Measurements from ENCODE around the gene HEMGN. TPM values are rescaled to one million over a fixed set of nuclear protein-coding genes. Genes with fewer than 3 reads are reported as not detected.

HEMGN gene
- total RNA-seq, 2 experiments from 2014 or later: 1.5 to 2.9 TPM

GRCh38 chr9:97900103-97900737 is 37.8 kb downstream of the HEMGN start:
- Mint-ChIP-seq H3K4me1 (peaks cover 47% of the 10 kb centered on the region), H3K27me3 (no peaks in the 10 kb centered on the region), H3K27ac (no peak overlapping the region), H3K36me3 (ENCODE audit: low read depth) (peaks cover 10% of the 10 kb centered on the region), H3K9me3 (ENCODE audit: low read depth) (no peaks in the 10 kb centered on the region), H3K4me3 (no peak overlapping the region)
- DNase-seq (no peak), ATAC-seq (no peak)
- POLR2A ChIA-PET: interaction anchor here (0.7 to 1.0 kb wide), 2 partner anchors 17 to 1106 kb away, joined by 3 to 7 read pairs; no protein-coding TSS in a partner anchor
- intact Hi-C loops (cut with DNase I, micrococcal nuclease): loop anchor here (5.0 kb wide), 4 partner anchors 48 to 268 kb away; partner anchors contain the start of genes XPA (in 2 of the 2), FOXE1 (in 1 of the 2), NCBP1 (in 1 of the 2) and TSTD2 (in 1 of the 2)
- CTCF ChIA-PET: interaction anchor here (0.6 to 8.3 kb wide), 27 partner anchors 9 to 1164 kb away, joined by 3 to 113 read pairs (median 3); partner anchors contain the start of genes TBC1D2 and TRMO

GRCh38 chr9:97895695-97896332 is 42.2 kb downstream of the HEMGN start:
- Mint-ChIP-seq H3K36me3 (ENCODE audit: low read depth) (peaks cover 2% of the 10 kb centered on the region), H3K4me1 (peaks cover 11% of the 10 kb centered on the region), H3K4me3 (no peak overlapping the region), H3K27me3 (no peaks in the 10 kb centered on the region), H3K27ac (no peak overlapping the region), H3K9me3 (ENCODE audit: low read depth) (no peaks in the 10 kb centered on the region)
- intact Hi-C loops (cut with DNase I, micrococcal nuclease): no loop called here
- POLR2A ChIA-PET: interaction anchor here (0.6 kb wide), 1 partner anchor 24 kb away, joined by 3 read pairs; no protein-coding TSS in a partner anchor
- DNase-seq: peak; percentile 38
- peak; percentile 73 for ATAC-seq
- CTCF ChIA-PET: interaction anchor here (0.6 to 1.5 kb wide), 6 partner anchors 10 to 216 kb away, joined by 3 to 7 read pairs (median 4); partner anchors contain the start of gene TRMO

GRCh38 chr9:97895211-97895610 is 42.8 kb downstream of the HEMGN start:
- ATAC-seq (no peak), DNase-seq (no peak)
- POLR2A ChIA-PET: no interaction called here
- Mint-ChIP-seq H3K27me3 (no peaks in the 10 kb centered on the region), H3K36me3 (ENCODE audit: low read depth) (peaks cover 2% of the 10 kb centered on the region), H3K4me3 (no peak overlapping the region), H3K27ac (no peak overlapping the region), H3K4me1 (peaks cover 8% of the 10 kb centered on the region), H3K9me3 (ENCODE audit: low read depth) (no peaks in the 10 kb centered on the region)
- CTCF ChIA-PET: interaction anchor here (0.6 to 1.5 kb wide), 6 partner anchors 9 to 183 kb away, joined by 3 to 7 read pairs (median 4); partner anchors contain the start of gene TRMO
- intact Hi-C loops (cut with DNase I, micrococcal nuclease): no loop called here

DNA sequence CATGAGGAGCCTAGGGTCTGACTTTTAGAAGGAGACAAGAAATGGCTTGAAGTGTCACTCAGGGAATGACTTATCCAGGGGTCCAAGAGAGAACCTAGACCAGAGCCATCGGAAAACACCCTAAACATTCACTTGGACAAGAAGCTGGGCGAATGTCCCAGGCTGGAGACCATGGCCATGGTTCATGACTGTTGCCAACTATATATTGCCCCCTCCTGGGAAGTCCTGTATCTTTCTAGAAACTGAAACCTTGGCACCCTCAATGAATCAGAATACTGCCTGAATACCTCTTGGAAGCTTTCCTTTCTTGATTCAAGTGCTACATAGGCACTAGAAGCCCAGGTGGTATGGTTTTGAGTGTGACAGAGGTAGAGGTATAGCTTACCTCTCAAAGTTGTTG is 45.6 kb downstream of the HEMGN start:
- H3K27ac Mint-ChIP-seq: no peak overlapping the region
- H3K36me3 Mint-ChIP-seq (ENCODE audit: low read depth): peaks cover 2% of the 10 kb centered on the region
- no peaks in the 10 kb centered on the region for H3K27me3 Mint-ChIP-seq
- DNase-seq (no peak), ATAC-seq (no peak)
- no peaks in the 10 kb centered on the region for H3K9me3 Mint-ChIP-seq (ENCODE audit: low read depth)
- H3K4me1 Mint-ChIP-seq: peaks cover 7% of the 10 kb centered on the region
- ChIA-PET CTCF (interaction anchor here (0.6 to 6.1 kb wide), 5 partner anchors 10 to 60 kb away, joined by 3 to 113 read pairs (median 5); no protein-coding TSS in a partner anchor), POLR2A (no interaction called here)
- no peak overlapping the region for H3K4me3 Mint-ChIP-seq
- intact Hi-C loops (cut with DNase I, micrococcal nuclease): no loop called here

DNA sequence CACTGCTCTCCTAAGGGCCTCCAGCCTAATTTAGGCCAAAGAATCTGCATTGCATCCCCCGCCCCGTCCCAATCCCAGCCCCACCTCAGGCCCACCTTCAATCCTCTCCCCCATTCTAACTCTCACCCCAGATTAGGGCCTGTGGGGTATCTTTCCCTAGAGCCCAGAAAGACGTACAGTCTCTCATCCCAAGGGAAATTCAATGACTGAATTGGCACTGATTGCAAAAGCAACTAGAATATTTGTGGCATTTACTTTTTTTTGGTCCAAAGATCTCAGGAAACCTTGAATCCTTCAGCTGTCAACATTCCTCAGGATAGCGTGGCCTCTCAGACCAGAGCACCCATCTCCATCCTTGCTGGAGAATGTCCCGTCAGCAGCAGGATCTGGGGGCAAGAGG is 46.2 kb downstream of the HEMGN start:
- CTCF ChIA-PET: interaction anchor here (1.0 to 6.1 kb wide), 8 partner anchors 11 to 472 kb away, joined by 4 to 113 read pairs (median 8); no protein-coding TSS in a partner anchor
- peaks cover 7% of the 10 kb centered on the region for H3K4me1 Mint-ChIP-seq
- H3K27ac Mint-ChIP-seq: no peak overlapping the region
- no peak overlapping the region for H3K4me3 Mint-ChIP-seq
- POLR2A ChIA-PET: no interaction called here
- no peaks in the 10 kb centered on the region for H3K27me3 Mint-ChIP-seq
- ATAC-seq (no peak), DNase-seq (no peak)
- intact Hi-C loops (cut with DNase I, micrococcal nuclease): no loop called here
- H3K36me3 Mint-ChIP-seq (ENCODE audit: low read depth): peaks cover 2% of the 10 kb centered on the region
- no peaks in the 10 kb centered on the region for H3K9me3 Mint-ChIP-seq (ENCODE audit: low read depth)

GRCh38 chr9:97889941-97890887 is 47.8 kb downstream of the HEMGN start:
- Mint-ChIP-seq H3K27ac (no peak overlapping the region), H3K9me3 (ENCODE audit: low read depth) (no peaks in the 10 kb centered on the region), H3K4me1 (peaks cover 7% of the 10 kb centered on the region), H3K27me3 (no peaks in the 10 kb centered on the region), H3K36me3 (ENCODE audit: low read depth) (peaks cover 2% of the 10 kb centered on the region), H3K4me3 (no peak overlapping the region)
- CTCF ChIA-PET: interaction anchor here (0.6 to 6.1 kb wide), 38 partner anchors 9 to 1491 kb away, joined by 3 to 113 read pairs (median 4); partner anchors contain the start of genes TBC1D2, TRMO and XPA
- POLR2A ChIA-PET: no interaction called here
- DNase-seq (peak; percentile 86), ATAC-seq (peak; percentile 75)
- intact Hi-C loops (cut with DNase I, micrococcal nuclease): no loop called here

GRCh38 chr9:97880336-97880735 is 57.6 kb downstream of the HEMGN start:
- intact Hi-C loops (cut with DNase I, micrococcal nuclease): no loop called here
- no peaks in the 10 kb centered on the region for H3K27me3 Mint-ChIP-seq
- no peak overlapping the region for H3K27ac Mint-ChIP-seq
- no peaks in the 10 kb centered on the region for H3K36me3 Mint-ChIP-seq (ENCODE audit: low read depth)
- POLR2A ChIA-PET: no interaction called here
- H3K4me1 Mint-ChIP-seq: no peaks in the 10 kb centered on the region
- H3K9me3 Mint-ChIP-seq (ENCODE audit: low read depth): no peaks in the 10 kb centered on the region
- DNase-seq: no peak
- H3K4me3 Mint-ChIP-seq: no peak overlapping the region
- CTCF ChIA-PET: interaction anchor here (0.6 to 3.6 kb wide), 4 partner anchors 8 to 252 kb away, joined by 3 to 26 read pairs (median 4); no protein-coding TSS in a partner anchor
- ATAC-seq: no peak

Other genes with a start within 250 kb of the HEMGN start
- 10 to 100 TPM in 1 of 2 experiments, 1 to 10 TPM in 1; 8.7 to 11.1 TPM for gene XPA, start 240.8 kb downstream of the HEMGN start, total RNA-seq
- gene FOXE1, start 84.9 kb downstream of the HEMGN start, total RNA-seq: under 1 TPM; 0.07 TPM
- gene TRMO, start 15.7 kb downstream of the HEMGN start, total RNA-seq: 10 to 100 TPM; 13.9 to 20.7 TPM
- gene ANP32B, start 45.2 kb upstream of the HEMGN start, total RNA-seq: 100 to 1,000 TPM; 367 to 440 TPM
- gene NANS, start 118.6 kb upstream of the HEMGN start, total RNA-seq: 10 to 100 TPM; 45.9 to 47.7 TPM
- gene TRIM14, start 181.1 kb upstream of the HEMGN start, total RNA-seq: 10 to 100 TPM; 54.6 to 59.6 TPM